Retinal pigment epithelial cell (primary cell): ENCODE measurements around the gene CSK.

Experiments
- DNase-seq: peaks from one replicate; pipeline ENCODE4 v3.0.0-alpha.2; 2010; ENCODE audit warnings: low read depth
- H3K4me3 ChIP-seq: 2 replicates; pipeline ENCODE4 v1.5.1; 2011; ENCODE audit warnings: mild to moderate bottlenecking, low read length, control low read depth, moderate library complexity
- CTCF ChIP-seq: conservative IDR thresholded peaks from 2 replicates; pipeline ENCODE4 v1.5.1; 2011; ENCODE audit warnings: low read depth, low read length, control low read depth, inconsistent platforms

Gene CSK

GRCh38 chr15:74777769-74778598 is 3.9 kb upstream of the CSK start:
- no peak overlapping the region for H3K4me3 ChIP-seq
- no peak for DNase-seq
- no peak for TF ChIP-seq CTCF

DNA sequence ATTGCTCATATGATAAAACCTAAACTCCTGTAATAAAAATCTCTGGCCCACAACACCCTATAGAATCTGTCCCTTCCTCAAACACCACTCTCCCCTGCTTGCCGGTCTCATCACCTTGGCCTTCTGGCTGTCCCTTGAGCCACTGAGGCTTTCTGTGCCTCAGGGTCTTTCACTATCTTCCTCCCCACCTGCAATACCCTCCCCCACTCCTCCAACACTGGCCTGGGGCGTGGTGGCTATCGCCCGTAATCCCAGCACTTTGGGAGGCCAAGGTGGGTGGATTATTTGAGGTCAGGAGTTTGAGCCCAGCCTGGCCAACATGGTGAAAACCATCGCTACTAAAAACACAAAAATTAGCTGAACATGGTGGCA is 3.3 kb upstream of the CSK start:
- H3K4me3 ChIP-seq = no peak overlapping the region
- TF ChIP-seq CTCF = no peak
- DNase-seq = no peak

DNA sequence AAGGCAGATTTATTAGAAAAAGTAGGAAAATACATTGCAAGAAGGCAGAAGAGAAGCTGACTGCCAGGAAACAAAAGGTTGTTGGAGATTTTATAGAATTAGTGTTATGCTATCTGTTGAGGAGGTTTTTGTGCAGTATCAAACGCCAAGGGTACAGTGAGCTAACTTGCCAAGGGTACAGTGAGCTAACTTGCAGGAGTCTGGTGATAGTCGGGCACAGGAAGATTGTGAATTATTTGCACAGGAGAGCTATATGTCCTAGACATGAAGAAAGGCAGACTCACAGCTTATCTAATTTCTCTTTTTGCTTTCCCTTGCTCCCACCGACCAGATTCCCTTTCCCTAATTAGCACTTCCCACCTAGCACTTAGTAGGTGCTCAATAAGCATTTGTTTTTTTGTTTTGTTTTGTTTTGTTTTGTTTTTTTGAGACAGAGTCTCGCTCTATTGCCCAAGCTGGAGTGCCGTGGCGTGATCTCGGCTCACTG is 2.7 kb upstream of the CSK start:
- no peak for TF ChIP-seq CTCF
- no peak for DNase-seq
- no peak overlapping the region for H3K4me3 ChIP-seq

GRCh38 chr15:74780523-74781430 is 1.1 kb upstream of the CSK start:
- no peak overlapping the region for H3K4me3 ChIP-seq
- no peak for DNase-seq
- TF ChIP-seq CTCF = no peak

GRCh38 chr15:74782259-74783071 is 585 bp downstream of the CSK start:
- peak overlapping the region; percentile 83 for H3K4me3 ChIP-seq
- TF ChIP-seq CTCF = no peak
- DNase-seq = no peak

GRCh38 chr15:74783072-74783807 is 1.4 kb downstream of the CSK start:
- peak overlapping the region; percentile 83 for H3K4me3 ChIP-seq
- DNase-seq = no peak
- no peak for TF ChIP-seq CTCF
